ENCODE data around the gene SPOP.
"Not testable (repeated sequence)": the region's sequence is repeated elsewhere in the genome, so short reads cannot be mapped to it uniquely, and the experiment has no call there.

SPOP gene

GRCh38 chr17:49646391-49647255, 31.3 kb downstream of the SPOP start:
- DNase-seq = peak; percentile 55

DNA sequence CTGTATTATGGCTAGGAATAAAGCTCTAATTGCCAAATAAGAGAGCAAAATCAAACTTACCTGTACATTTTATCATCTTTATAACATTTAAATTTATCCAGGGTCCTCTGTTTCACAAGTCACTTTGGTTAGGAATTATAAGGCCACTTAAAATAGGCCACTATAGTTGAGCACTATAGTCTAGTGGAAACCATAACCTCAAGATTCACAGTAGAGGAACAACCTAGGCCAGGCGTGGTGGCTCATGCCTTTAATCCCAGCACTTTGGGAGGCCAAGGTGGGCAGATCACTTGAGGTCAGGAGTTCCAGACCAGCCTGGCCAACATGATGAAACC, 31.9 kb downstream of the SPOP start:
- DNase-seq = not testable (repeated sequence)

DNA sequence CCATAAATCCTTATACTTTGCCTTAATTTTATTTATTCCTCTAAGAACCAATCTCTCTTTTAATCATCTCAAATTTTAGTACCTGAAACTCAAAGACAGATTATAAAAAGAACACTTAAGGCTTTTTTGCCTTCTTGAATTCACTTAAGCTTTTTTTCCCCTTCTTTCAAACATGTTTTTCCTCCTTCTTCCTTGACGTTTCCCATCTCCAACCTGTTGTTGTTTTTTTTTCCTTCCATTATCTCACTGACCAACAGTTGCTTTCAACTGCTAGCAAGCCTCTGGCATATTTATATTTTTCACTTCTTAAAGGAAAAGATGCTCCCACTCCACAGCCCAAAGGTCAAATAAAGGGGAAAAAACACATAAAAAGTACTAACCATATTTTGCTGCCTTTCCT, 32.2 kb downstream of the SPOP start:
- DNase-seq = no peak

- no peak for DNase-seq
These were observed 37.3 kb downstream of the SPOP start for GRCh38 chr17:49640556-49640955.

DNA sequence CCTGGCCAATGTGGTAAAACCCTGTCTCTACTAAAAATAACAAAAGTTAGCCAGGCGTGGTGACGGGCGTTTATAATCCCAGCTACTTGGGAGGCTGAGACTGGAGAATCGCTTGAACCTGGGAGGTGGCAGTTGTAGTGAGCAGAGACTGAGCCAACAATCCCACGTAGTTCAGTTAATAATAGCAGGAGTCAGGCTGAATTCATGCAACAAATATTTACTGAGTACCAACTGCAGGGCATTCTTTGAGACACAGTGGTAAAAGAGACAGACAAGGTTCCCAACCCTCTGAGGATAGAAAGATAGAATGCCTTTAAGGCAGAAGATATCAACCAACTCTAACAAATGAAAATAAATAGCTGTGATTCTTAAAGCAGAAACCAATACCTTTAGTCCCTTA, 39.1 kb downstream of the SPOP start:
- no peak for DNase-seq

- no peak for DNase-seq
These were observed 40.2 kb downstream of the SPOP start for GRCh38 chr17:49637739-49638138.

- DNase-seq = no peak
These were observed 40.8 kb downstream of the SPOP start for GRCh38 chr17:49637050-49637449.

GRCh38 chr17:49635121-49635520, 42.8 kb downstream of the SPOP start:
- DNase-seq = no peak

DNA sequence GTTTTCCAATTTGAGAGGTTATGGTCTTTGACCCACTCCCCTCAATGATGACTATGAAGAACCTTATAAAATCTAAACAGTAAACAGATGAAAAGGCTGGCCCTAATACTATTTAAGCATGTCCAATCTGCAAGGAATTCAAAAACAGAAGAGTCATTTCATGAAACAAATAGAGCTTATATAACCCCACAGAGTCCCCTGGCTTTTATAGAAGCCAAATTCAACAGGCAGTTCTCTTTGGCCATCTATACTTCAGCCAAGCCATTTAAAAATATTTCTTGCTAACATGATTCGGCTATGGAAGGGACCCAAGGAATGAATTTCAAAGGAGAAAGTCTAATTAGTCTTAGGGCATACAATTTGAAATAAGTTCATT, 43.4 kb downstream of the SPOP start:
- no peak for DNase-seq

DNA sequence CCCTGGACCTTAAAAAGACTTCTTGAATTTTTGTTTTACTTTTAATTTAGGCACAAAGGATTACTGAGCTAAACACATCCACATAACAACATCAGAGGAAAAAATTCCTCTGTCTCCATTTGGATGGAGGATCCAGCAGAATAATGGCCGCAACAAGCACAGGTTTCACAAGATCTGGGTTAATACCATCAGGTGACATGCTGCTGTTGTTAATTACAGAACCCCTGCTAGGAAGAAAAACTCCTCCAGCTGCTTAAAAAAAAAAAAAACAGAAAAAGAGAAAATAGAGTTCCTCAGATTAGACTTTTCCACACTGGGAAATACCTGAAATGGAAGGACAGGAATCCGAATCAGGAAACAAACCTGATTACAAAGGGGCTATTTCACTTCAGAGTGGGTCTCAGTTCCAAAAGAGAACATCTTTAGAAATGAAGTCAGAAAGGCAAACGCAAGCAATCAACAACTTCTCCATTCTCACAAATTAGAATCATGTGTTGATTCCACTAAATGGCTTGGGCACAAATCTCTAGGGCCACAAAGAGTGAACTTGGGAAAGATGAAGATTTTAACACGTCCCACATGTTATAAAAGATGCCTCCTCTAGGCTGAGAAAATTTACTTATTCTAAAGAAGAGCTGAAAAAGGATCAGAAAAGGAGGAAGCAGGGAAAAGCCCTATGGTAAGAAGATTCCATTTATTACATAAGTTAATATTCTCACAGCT, 44.0 kb downstream of the SPOP start:
- no peak for DNase-seq

DNA sequence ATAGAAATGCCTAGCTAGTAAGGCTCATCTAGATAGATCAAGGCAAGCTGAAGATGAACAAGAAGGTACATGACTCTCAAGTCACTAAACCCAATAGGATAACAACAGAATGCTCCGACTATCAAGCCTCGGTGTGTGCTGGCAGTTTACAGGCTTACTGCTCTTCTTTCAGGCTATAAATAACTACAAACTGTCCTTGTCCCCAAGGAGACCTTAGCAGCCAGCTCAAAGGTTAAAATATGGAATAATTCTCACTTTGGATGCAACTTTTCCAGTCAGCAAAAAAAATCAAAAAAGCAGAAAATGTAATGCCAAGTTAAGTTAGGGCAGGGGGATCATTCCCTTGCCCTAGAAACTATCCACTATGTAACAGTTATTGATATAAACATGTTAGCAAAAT, 44.6 kb downstream of the SPOP start:
- no peak for DNase-seq

GRCh38 chr17:49632201-49632600, 45.7 kb downstream of the SPOP start:
- DNase-seq = no peak

GRCh38 chr17:49631496-49631895, 46.4 kb downstream of the SPOP start:
- DNase-seq = no peak

GRCh38 chr17:49630113-49630900, 47.6 kb downstream of the SPOP start:
- DNase-seq = no peak

- DNase-seq = no peak
These were observed 48.5 kb downstream of the SPOP start for GRCh38 chr17:49629447-49629846.

DNA sequence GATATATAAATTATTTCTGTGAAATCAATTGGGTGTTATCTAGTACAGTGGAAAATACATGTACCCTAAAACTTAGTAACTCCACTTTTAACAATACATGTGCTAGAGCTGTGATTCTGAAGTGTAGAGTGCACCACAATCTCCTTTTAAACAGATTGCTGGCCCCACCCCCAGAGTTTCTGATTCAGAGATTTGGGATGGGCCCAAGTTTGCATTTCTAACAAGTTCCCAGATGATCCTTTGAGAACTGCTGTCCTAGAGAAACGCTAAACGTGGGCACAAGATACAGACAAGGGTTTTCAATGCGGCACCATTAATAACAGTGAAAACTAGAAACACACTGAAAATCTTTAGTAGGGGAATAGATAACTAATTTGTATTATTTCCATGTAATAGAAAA, 53.0 kb downstream of the SPOP start:
- no peak for DNase-seq

DNA sequence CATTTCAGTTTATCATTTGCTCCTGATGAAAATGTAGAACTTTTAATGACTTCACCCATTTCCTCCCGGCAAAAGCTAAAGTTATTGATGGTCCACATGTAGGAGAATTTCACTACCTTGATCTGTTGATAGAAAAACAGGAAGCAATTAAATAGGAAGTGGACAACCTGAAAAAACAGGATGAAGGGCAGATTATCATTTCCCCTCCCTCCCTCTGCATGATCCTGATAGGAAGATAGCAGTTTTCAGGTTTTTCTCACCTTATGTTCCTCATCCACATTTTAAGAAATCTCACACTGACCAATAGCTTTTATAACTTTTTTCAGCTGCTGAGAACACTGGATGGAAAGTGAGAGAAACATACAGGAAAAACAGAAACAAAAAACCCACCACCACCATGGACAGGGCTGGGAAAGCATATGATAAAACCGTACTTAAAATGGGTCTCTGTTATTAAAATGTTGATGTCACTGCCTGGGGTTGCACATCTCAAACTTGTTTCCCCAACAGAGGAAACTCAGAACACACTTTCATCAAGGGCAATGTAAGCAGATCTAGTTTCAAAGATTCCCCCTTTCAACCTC, 55.9 kb downstream of the SPOP start:
- DNase-seq = no peak

DNA sequence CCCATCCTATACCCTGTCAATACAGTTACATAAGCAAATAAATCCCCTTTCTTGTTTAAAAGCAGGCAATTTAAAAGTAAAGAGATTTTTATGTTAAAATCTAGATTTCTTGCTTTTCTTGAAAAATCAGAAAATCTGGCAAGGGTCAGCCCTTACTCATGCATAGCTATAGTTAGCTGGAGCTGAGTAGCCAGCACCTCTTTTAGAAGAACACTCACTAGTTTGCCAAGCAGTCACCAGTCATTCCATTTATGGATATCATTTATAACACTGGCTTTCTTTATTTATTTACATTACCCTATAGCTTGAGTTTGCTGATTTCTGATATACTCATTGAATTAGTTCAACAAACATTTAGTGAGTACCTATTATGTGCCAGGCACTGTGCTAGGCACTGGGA, 56.5 kb downstream of the SPOP start:
- DNase-seq = no peak

DNA sequence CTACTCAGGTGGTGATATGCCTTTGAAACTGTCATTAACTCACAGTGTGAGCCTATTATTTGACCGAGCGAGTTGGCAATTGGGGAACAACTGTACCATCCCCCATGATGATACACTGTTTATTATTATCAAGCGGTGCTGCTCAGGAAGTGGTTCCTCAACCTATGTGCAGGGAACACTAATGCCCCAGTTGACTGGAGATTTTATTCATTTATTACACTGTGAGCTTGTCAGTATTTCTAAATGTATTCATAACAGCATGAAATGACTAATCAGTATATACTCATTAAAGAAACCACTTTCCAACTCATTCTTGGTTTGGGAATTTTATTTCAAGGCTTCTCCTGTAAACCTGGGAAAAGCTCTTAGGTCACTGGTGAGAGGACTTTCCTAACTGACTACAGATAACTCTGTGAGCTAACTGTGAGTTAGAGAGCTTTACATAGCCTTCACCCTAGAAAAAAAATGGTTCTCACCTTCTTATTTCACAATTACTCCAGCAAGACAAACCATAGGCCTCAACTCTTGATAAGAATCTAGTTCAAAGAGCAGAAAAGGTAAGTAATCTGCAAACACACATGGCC, 59.8 kb downstream of the SPOP start:
- DNase-seq = no peak

DNA sequence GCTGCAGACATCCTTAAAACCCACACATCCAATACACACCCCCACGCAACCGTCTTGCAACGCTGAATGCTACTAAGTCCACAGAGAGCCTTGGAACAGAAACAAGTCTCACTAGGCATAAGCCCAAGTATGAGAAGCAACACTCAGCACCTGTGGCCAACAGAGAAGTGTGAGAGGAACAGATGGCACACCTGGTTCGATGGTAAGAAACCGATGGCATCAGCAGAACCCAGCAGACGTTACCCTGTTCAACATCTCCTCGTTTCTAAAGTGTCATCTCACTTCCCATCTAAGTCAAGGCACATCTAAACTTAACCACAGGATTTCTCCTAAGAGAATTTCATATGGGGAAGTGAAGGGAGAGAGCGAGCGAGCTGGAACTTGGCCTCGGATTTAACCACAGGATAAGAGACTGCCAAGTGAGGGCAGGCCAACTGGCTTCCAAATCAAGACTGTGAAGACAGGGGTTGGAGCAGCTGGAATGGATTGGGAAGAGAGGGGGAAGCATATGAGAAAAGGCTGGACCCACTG, 61.2 kb downstream of the SPOP start:
- no peak for DNase-seq

DNA sequence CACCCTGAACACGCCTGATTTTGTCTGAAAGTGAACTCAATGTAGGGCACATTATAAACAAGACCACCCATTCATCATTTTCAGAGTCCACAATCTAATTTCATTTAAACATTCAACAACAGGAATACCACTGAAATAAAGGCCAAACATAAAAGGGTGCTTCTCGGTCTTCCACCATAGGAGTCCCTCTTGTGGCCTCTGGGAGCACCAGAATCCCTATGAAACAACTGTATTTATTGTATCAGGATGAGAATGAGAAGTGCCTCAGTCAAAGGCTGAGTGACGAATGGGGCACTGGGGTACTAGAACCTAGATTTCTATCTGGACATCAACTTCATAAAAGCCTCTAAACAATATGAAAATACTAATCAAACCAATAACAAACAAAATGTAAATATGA, 61.8 kb downstream of the SPOP start:
- no peak for DNase-seq

DNA sequence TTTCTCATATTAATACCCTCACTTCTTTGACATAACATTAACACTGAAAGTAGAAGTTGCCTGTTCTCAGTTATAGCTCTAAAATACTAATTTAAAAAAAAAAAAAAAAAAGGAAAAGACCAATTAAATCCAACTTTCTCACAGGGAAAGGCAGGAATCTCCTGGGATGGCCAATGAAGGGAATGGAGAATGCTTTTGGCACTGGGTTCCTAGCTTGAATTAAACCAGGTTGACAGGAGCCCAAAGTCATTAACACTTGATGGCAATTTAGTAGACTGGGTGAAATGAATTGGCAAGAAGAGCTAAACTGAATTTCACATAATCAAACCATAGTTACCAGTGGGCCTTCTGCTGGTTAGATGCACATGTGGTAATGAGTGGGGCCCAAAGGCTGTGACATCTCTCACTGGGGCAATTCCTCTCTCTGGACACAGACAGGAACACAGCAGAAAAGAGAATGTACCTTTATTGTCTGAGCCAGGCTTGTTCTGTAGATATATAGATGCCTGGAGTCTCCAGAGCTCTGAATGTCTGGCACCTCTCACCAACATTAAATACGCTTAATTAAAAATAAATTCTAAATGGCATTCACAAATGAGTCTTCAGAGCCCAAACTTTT, 64.6 kb downstream of the SPOP start:
- DNase-seq = no peak
